ENCODE results near the gene UPK2. TPM values are rescaled to one million over a fixed set of nuclear protein-coding genes. Genes with fewer than 3 reads are reported as not detected.
A peak's percentile ranks its signal among the peaks of the same experiment; 100 is the strongest.

UPK2 gene
- total and polyA plus RNA-seq, 2 of the 13 experiments (the other 11 are each of a cell fraction or from before 2014, with no cell fraction given) = not detected

- no peak; the same call in 1 of the 2 replicates for TF ChIP-seq THAP9 (CRISPR knock-in tag; IDR thresholded peaks at IDR 0.05; ENCODE audit: borderline replicate concordance)
- no peak for TF ChIP-seq ZNF251 (CRISPR knock-in tag; IDR thresholded peaks at IDR 0.05)
- no peak for TF ChIP-seq GLI4 (CRISPR knock-in tag; IDR thresholded peaks at IDR 0.05; ENCODE audit: borderline replicate concordance)
- no peak; the same call in 1 of the 2 replicates for TF ChIP-seq POLR2G (IDR thresholded peaks at IDR 0.05; ENCODE audit: low read depth, low read length)
- no peak for TF ChIP-seq U2AF2 (IDR thresholded peaks at IDR 0.05; ENCODE audit: low read depth, low read length)
- no peak for TF ChIP-seq ZNF263 (CRISPR knock-in tag; IDR thresholded peaks at IDR 0.05)
- TF ChIP-seq HDAC2 (CRISPR knock-in tag; IDR thresholded peaks at IDR 0.05) = no peak
- TF ChIP-seq ZNF33B (CRISPR knock-in tag; IDR thresholded peaks at IDR 0.05) = no peak
- TF ChIP-seq TBL1XR1 (IDR thresholded peaks at IDR 0.05; ENCODE audit: borderline replicate concordance, low read length, partially characterized antibody) = no peak
- no peak for TF ChIP-seq ZNF292 (CRISPR knock-in tag; IDR thresholded peaks at IDR 0.05; ENCODE audit: borderline replicate concordance, low read depth)
- TF ChIP-seq, protein P1, sequence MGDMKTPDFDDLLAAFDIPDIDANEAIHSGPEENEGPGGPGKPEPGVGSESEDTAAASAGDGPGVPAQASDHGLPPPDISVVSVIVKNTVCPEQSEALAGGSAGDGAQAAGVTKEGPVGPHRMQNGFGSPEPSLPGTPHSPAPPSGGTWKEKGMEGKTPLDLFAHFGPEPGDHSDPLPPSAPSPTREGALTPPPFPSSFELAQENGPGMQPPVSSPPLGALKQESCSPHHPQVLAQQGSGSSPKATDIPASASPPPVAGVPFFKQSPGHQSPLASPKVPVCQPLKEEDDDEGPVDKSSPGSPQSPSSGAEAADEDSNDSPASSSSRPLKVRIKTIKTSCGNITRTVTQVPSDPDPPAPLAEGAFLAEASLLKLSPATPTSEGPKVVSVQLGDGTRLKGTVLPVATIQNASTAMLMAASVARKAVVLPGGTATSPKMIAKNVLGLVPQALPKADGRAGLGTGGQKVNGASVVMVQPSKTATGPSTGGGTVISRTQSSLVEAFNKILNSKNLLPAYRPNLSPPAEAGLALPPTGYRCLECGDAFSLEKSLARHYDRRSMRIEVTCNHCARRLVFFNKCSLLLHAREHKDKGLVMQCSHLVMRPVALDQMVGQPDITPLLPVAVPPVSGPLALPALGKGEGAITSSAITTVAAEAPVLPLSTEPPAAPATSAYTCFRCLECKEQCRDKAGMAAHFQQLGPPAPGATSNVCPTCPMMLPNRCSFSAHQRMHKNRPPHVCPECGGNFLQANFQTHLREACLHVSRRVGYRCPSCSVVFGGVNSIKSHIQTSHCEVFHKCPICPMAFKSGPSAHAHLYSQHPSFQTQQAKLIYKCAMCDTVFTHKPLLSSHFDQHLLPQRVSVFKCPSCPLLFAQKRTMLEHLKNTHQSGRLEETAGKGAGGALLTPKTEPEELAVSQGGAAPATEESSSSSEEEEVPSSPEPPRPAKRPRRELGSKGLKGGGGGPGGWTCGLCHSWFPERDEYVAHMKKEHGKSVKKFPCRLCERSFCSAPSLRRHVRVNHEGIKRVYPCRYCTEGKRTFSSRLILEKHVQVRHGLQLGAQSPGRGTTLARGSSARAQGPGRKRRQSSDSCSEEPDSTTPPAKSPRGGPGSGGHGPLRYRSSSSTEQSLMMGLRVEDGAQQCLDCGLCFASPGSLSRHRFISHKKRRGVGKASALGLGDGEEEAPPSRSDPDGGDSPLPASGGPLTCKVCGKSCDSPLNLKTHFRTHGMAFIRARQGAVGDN (CRISPR knock-in tag; IDR thresholded peaks at IDR 0.05) = peak; percentile 36; the same call in 1 of the 2 replicates
- TF ChIP-seq ZNF850 (CRISPR knock-in tag; conservative IDR thresholded peaks at IDR 0.05) = no peak
- TF ChIP-seq NFAT5 (CRISPR knock-in tag; IDR thresholded peaks at IDR 0.05) = no peak
- TF ChIP-seq HOXA3 (CRISPR knock-in tag; IDR thresholded peaks at IDR 0.05) = 0 out of 2 replicates have a peak, but pooled peaks have one; percentile 5
- no peak for TF ChIP-seq HOMEZ (CRISPR knock-in tag; IDR thresholded peaks at IDR 0.05; ENCODE audit: low read depth)
Observed at GRCh38 chr11:118912742-118913410, 43.2 kb upstream of the UPK2 start (continued).

Data from HepG2 (cell line).